GM21619 (cell line): ENCODE data around the gene MIER3.

Experiments
- ATAC-seq: cut with Tn5 transposase; IDR thresholded peaks from one replicate; pipeline ENCODE4 v1.9.1; 2021; ENCODE audit not compliant: unreplicated experiment

MIER3 gene

GRCh38 chr5:56900858-56901578 is 50.9 kb downstream of the MIER3 start:
- ATAC-seq = no peak

GRCh38 chr5:56900395-56900794 is 51.5 kb downstream of the MIER3 start:
- ATAC-seq = no peak

GRCh38 chr5:56898213-56898612 is 53.7 kb downstream of the MIER3 start:
- ATAC-seq = no peak

GRCh38 chr5:56896763-56897162 is 55.2 kb downstream of the MIER3 start:
- no peak for ATAC-seq

GRCh38 chr5:56893251-56893951 is 58.5 kb downstream of the MIER3 start:
- no peak for ATAC-seq

- ATAC-seq = no peak
These were observed 70.4 kb downstream of the MIER3 start for GRCh38 chr5:56881571-56881970.

GRCh38 chr5:56876327-56876726 is 75.6 kb downstream of the MIER3 start:
- no peak for ATAC-seq

GRCh38 chr5:56873056-56873455 is 78.9 kb downstream of the MIER3 start:
- no peak for ATAC-seq

- no peak for ATAC-seq
These were observed 80.1 kb downstream of the MIER3 start for GRCh38 chr5:56871777-56872176.
